Stimulated activated CD4-positive, alpha-beta T cell treated with anti-CD3 and anti-CD28 coated beads, Interleukin-2, amount 100 ng/mL, for 48 hours (primary cell): ENCODE measurements around the gene SLC3A2.

Experiments used
- DNase-seq, 2 donors: peaks; one replicate each; pipeline ENCODE4 v3.0.0-alpha.2; 2020

The SLC3A2 gene

GRCh38 chr11:62911137-62912130, 30.7 kb downstream of the SLC3A2 start:
- DNase-seq: no peak

- no peak for DNase-seq
Observed at GRCh38 chr11:62912268-62912667, 31.6 kb downstream of the SLC3A2 start.

GRCh38 chr11:62914416-62914815, 33.7 kb downstream of the SLC3A2 start:
- DNase-seq: no peak

- DNase-seq: no peak
Observed at GRCh38 chr11:62917906-62918502, 37.3 kb downstream of the SLC3A2 start.

GRCh38 chr11:62918531-62918930, 37.8 kb downstream of the SLC3A2 start:
- no peak for DNase-seq

- no peak for DNase-seq
Observed at GRCh38 chr11:62919476-62919875, 38.8 kb downstream of the SLC3A2 start.

GRCh38 chr11:62919898-62920640, 39.4 kb downstream of the SLC3A2 start:
- no peak for DNase-seq

- DNase-seq: no peak
Observed at GRCh38 chr11:62921201-62921572, 40.5 kb downstream of the SLC3A2 start, which contains the start of gene CHRM1. TSS of gene CHRM1 (minus strand) at chr11:62921363. CDS start at chr11:62911100, 10,263 bp downstream.

GRCh38 chr11:62921573-62922188, 41.0 kb downstream of the SLC3A2 start:
- no peak for DNase-seq

- DNase-seq: no peak
Observed at GRCh38 chr11:62922189-62922589, 41.5 kb downstream of the SLC3A2 start.

GRCh38 chr11:62922653-62923431, 42.1 kb downstream of the SLC3A2 start:
- DNase-seq: peak; percentile 41 to 54

GRCh38 chr11:62923601-62924411, 43.1 kb downstream of the SLC3A2 start:
- no peak for DNase-seq

GRCh38 chr11:62925308-62925707, 44.6 kb downstream of the SLC3A2 start:
- DNase-seq: no peak

GRCh38 chr11:62925745-62926679, 45.3 kb downstream of the SLC3A2 start:
- no peak for DNase-seq

GRCh38 chr11:62926680-62927455, 46.2 kb downstream of the SLC3A2 start:
- no peak for DNase-seq

- DNase-seq: no peak
Observed at GRCh38 chr11:62928011-62928410, 47.3 kb downstream of the SLC3A2 start.

GRCh38 chr11:62930157-62930556, 49.5 kb downstream of the SLC3A2 start:
- DNase-seq: no peak

GRCh38 chr11:62930666-62931065, 50.0 kb downstream of the SLC3A2 start:
- no peak for DNase-seq
